Gastroesophageal sphincter (tissue), 3 donors: Measurements from ENCODE around the gene WDR81.

Experiments used
- CTCF ChIP-seq, 4 experiments: fragments of 200-600 bp in 2 of 4; fragments of 450-650 bp in 2 of 4; sonication (generic) in 1 of 4; IDR thresholded peaks; one replicate each; pipeline ENCODE4 v1.5.1; 2017 to 2019; ENCODE audit warnings: antibody characterized with exemption in 4 of 4, mild to moderate bottlenecking in 2 of 4, moderate library complexity in 2 of 4
- EP300 ChIP-seq: sonication (generic); formaldehyde crosslinking; IDR thresholded peaks from one replicate; pipeline ENCODE4 v1.6.1; 2017; ENCODE audit warnings: antibody characterized with exemption, mild to moderate bottlenecking
- POLR2A ChIP-seq, 2 donors: fragments of 450-650 bp; IDR thresholded peaks; one replicate each; pipeline ENCODE4 v1.6.1; 2017; ENCODE audit warnings: antibody characterized with exemption in 2 of 2, mild to moderate bottlenecking in 2 of 2, moderate library complexity in 1 of 2
- POLR2AphosphoS5 ChIP-seq: sonication (generic); formaldehyde crosslinking; IDR thresholded peaks from one replicate; pipeline ENCODE4 v1.6.1; 2017; ENCODE audit warnings: antibody characterized with exemption

GRCh38 chr17:1787301-1787902 lies 62.9 kb downstream of the WDR81 start:
- TF ChIP-seq POLR2AphosphoS5 (peak; percentile 79), POLR2A (IDR thresholded peaks at IDR 0.05) (no peak), CTCF (IDR thresholded peaks at IDR 0.05) (no peak), EP300 (no peak)
